Naive B cell (primary cell): Measurements from ENCODE around the gene CCDC85C. TPM values are rescaled to one million over a fixed set of nuclear protein-coding genes. Genes with fewer than 3 reads are reported as not detected.
"Not testable (repeated sequence)": the region's sequence is repeated elsewhere in the genome, so short reads cannot be mapped to it uniquely, and the experiment has no call there.

ENCODE experiments used
- ATAC-seq, 2 donors: fragments of 150-1000 bp; cut with Tn5 transposase; 2 replicates each; pipeline ENCODE4 v1.10.0; 2021; ENCODE audit warnings: low read depth in 2 of 2, mild to moderate bottlenecking in 2 of 2, moderate library complexity in 2 of 2
- DNase-seq: peaks from one replicate; pipeline ENCODE4 v3.0.0; 2022
- H3K27ac Mint-ChIP-seq, 6 donors: one replicate each; pipeline ENCODE4 v1.8.0; 2020 to 2022; ENCODE audit warnings: mild to moderate bottlenecking in 6 of 6, mixed read lengths in 6 of 6, moderate library complexity in 5 of 6, inconsistent platforms in 2 of 6
- H3K27me3 Mint-ChIP-seq, 3 donors: one replicate each; pipeline ENCODE4 v1.8.0; 2021 to 2022; ENCODE audit warnings: mixed read lengths in 3 of 3, mild to moderate bottlenecking in 1 of 3
- H3K36me3 Mint-ChIP-seq, 2 donors: one replicate each; pipeline ENCODE4 v1.8.0; 2020 to 2022; ENCODE audit warnings: mixed read lengths in 2 of 2, inconsistent platforms in 1 of 2, mild to moderate bottlenecking in 1 of 2
- H3K4me1 Mint-ChIP-seq, 3 donors: one replicate each; pipeline ENCODE4 v1.8.0; 2020 to 2022; ENCODE audit warnings: mixed read lengths in 3 of 3, inconsistent platforms in 1 of 3, mild to moderate bottlenecking in 1 of 3, moderate library complexity in 1 of 3
- H3K4me3 Mint-ChIP-seq, 8 donors: one replicate each; pipeline ENCODE4 v1.8.0; 2020 to 2022; ENCODE audit warnings: mild to moderate bottlenecking in 8 of 8, mixed read lengths in 8 of 8, moderate library complexity in 8 of 8, inconsistent platforms in 2 of 8
- H3K9me3 Mint-ChIP-seq, 7 donors: one replicate each; pipeline ENCODE4 v1.8.0; 2020 to 2022; ENCODE audit warnings: mixed read lengths in 7 of 7, mild to moderate bottlenecking in 5 of 7, inconsistent platforms in 2 of 7, moderate library complexity in 1 of 7
- polyA plus RNA-seq, 6 donors: library from polyadenylated mRNA; unstranded; fragments of 300-500 nt; fragmentation: Illumina TruSeq; gene quantifications; one replicate each; pipeline ENCODE4 v1.2.3, GENCODE V29; 2021; ENCODE audit warnings: low read depth in 6 of 6

Gene CCDC85C
- polyA plus RNA-seq, 6 donors from 2014 or later, result 0.05 to 0.28 (median 0.24) TPM

- H3K36me3 Mint-ChIP-seq, H3K9me3 Mint-ChIP-seq, H3K27ac Mint-ChIP-seq, H3K4me1 Mint-ChIP-seq, DNase-seq, ATAC-seq: not testable (repeated sequence)
- H3K4me3 Mint-ChIP-seq, result peak overlapping the region in 1 of 8 donors; percentile 42
- H3K27me3 Mint-ChIP-seq, result peaks cover 9 to 48% (median 33%) of the 10 kb centered on the region in 3 donors
Measured at GRCh38 chr14:99642771-99643170, 38.8 kb upstream of the CCDC85C start.

- Mint-ChIP-seq H3K27me3 (peaks cover 0 to 26% (median 16%) of the 10 kb centered on the region in 3 donors), H3K36me3 (no peaks in the 10 kb centered on the region), H3K27ac (peak overlapping the region in 1 of 6 donors; percentile 27), H3K4me3 (no peak overlapping the region), H3K4me1 (peaks cover 4 to 16% (median 7%) of the 10 kb centered on the region in 3 donors), H3K9me3 (peaks cover 0 to 2% (median 0%) of the 10 kb centered on the region in 7 donors)
- ATAC-seq (no peak), DNase-seq (no peak)
Measured at GRCh38 chr14:99637624-99638023, 33.6 kb upstream of the CCDC85C start.

GRCh38 chr14:99636487-99636886 lies 32.5 kb upstream of the CCDC85C start:
- Mint-ChIP-seq H3K27me3 (peaks cover 0 to 22% (median 16%) of the 10 kb centered on the region in 3 donors), H3K27ac (no peak overlapping the region), H3K9me3 (no peaks in the 10 kb centered on the region), H3K36me3 (no peaks in the 10 kb centered on the region), H3K4me1 (peaks cover 4 to 16% (median 8%) of the 10 kb centered on the region in 3 donors), H3K4me3 (peak overlapping the region in 2 of 8 donors; percentile 52 to 71)
- ATAC-seq, result no peak
- DNase-seq, result no peak

GRCh38 chr14:99635116-99635515 lies 31.1 kb upstream of the CCDC85C start:
- Mint-ChIP-seq H3K4me1 (peaks cover 4 to 16% (median 8%) of the 10 kb centered on the region in 3 donors), H3K27ac (no peak overlapping the region), H3K4me3 (no peak overlapping the region), H3K36me3 (no peaks in the 10 kb centered on the region), H3K27me3 (peaks cover 0 to 23% (median 22%) of the 10 kb centered on the region in 3 donors), H3K9me3 (no peaks in the 10 kb centered on the region)
- no peak for DNase-seq
- no peak for ATAC-seq

- Mint-ChIP-seq H3K4me1 (peaks cover 4 to 16% (median 8%) of the 10 kb centered on the region in 3 donors), H3K9me3 (no peaks in the 10 kb centered on the region), H3K36me3 (no peaks in the 10 kb centered on the region), H3K4me3 (no peak overlapping the region), H3K27ac (no peak overlapping the region), H3K27me3 (peaks cover 0 to 25% (median 22%) of the 10 kb centered on the region in 3 donors)
- ATAC-seq (no peak), DNase-seq (no peak)
Measured at GRCh38 chr14:99634443-99634842, 30.4 kb upstream of the CCDC85C start.

- H3K4me1 Mint-ChIP-seq, result peaks cover 4 to 18% (median 8%) of the 10 kb centered on the region in 3 donors
- no peaks in the 10 kb centered on the region for H3K9me3 Mint-ChIP-seq
- H3K4me3 Mint-ChIP-seq, result no peak overlapping the region
- no peaks in the 10 kb centered on the region for H3K36me3 Mint-ChIP-seq
- H3K27me3 Mint-ChIP-seq, result peaks cover 0 to 25% (median 22%) of the 10 kb centered on the region in 3 donors
- no peak for DNase-seq
- no peak for ATAC-seq
- H3K27ac Mint-ChIP-seq, result no peak overlapping the region
Measured at GRCh38 chr14:99633918-99634317, 29.9 kb upstream of the CCDC85C start.

- H3K4me3 Mint-ChIP-seq, result no peak overlapping the region
Measured at GRCh38 chr14:99633141-99633540, 29.1 kb upstream of the CCDC85C start.

GRCh38 chr14:99632410-99633035 lies 28.5 kb upstream of the CCDC85C start:
- Mint-ChIP-seq H3K4me1 (peaks cover 4 to 20% (median 8%) of the 10 kb centered on the region in 3 donors), H3K27me3 (peaks cover 4 to 31% (median 28%) of the 10 kb centered on the region in 3 donors), H3K9me3 (no peaks in the 10 kb centered on the region), H3K4me3 (no peak overlapping the region), H3K36me3 (no peaks in the 10 kb centered on the region), H3K27ac (peak overlapping the region in 1 of 6 donors; percentile 79)
- no peak for DNase-seq
- ATAC-seq, result no peak

More at GRCh38 chr14:99633141-99633540, 29.1 kb upstream of the CCDC85C start:
- Mint-ChIP-seq H3K9me3 (no peaks in the 10 kb centered on the region), H3K27ac (no peak overlapping the region), H3K27me3 (peaks cover 0 to 25% (median 22%) of the 10 kb centered on the region in 3 donors), H3K4me1 (peaks cover 4 to 20% (median 8%) of the 10 kb centered on the region in 3 donors), H3K36me3 (no peaks in the 10 kb centered on the region)
- DNase-seq (peak; percentile 10), ATAC-seq (no peak)

- DNase-seq, result no peak
Measured at GRCh38 chr14:99630202-99630601, 26.2 kb upstream of the CCDC85C start.

GRCh38 chr14:99628887-99629618 lies 25.0 kb upstream of the CCDC85C start:
- ATAC-seq, result peak; percentile 35 to 52
- peaks cover 4 to 8% (median 6%) of the 10 kb centered on the region in 3 donors for H3K4me1 Mint-ChIP-seq
- no peaks in the 10 kb centered on the region for H3K9me3 Mint-ChIP-seq
- no peak overlapping the region for H3K4me3 Mint-ChIP-seq
- peaks cover 20 to 36% (median 35%) of the 10 kb centered on the region in 3 donors for H3K27me3 Mint-ChIP-seq
- DNase-seq, result peak; percentile 25
- H3K27ac Mint-ChIP-seq, result peak overlapping the region in 1 of 6 donors; percentile 33
- H3K36me3 Mint-ChIP-seq, result no peaks in the 10 kb centered on the region

More at GRCh38 chr14:99630202-99630601, 26.2 kb upstream of the CCDC85C start:
- Mint-ChIP-seq H3K4me1 (peaks cover 4 to 11% (median 8%) of the 10 kb centered on the region in 3 donors), H3K4me3 (no peak overlapping the region), H3K27ac (no peak overlapping the region), H3K27me3 (peaks cover 13 to 35% (median 34%) of the 10 kb centered on the region in 3 donors), H3K9me3 (no peaks in the 10 kb centered on the region), H3K36me3 (no peaks in the 10 kb centered on the region)
- no peak for ATAC-seq

GRCh38 chr14:99627510-99628381 lies 23.7 kb upstream of the CCDC85C start:
- peak overlapping the region in 1 of 6 donors; percentile 25 for H3K27ac Mint-ChIP-seq
- H3K27me3 Mint-ChIP-seq, result peaks cover 20 to 48% (median 47%) of the 10 kb centered on the region in 3 donors

GRCh38 chr14:99627100-99627499 lies 23.1 kb upstream of the CCDC85C start:
- Mint-ChIP-seq H3K4me3 (no peak overlapping the region), H3K27me3 (peaks cover 23 to 53% (median 45%) of the 10 kb centered on the region in 3 donors), H3K9me3 (no peaks in the 10 kb centered on the region), H3K36me3 (no peaks in the 10 kb centered on the region), H3K27ac (no peak overlapping the region), H3K4me1 (peaks cover 0 to 4% (median 0%) of the 10 kb centered on the region in 3 donors)
- DNase-seq (no peak), ATAC-seq (no peak)

More at GRCh38 chr14:99627510-99628381, 23.7 kb upstream of the CCDC85C start:
- Mint-ChIP-seq H3K4me1 (peaks cover 0 to 4% (median 3%) of the 10 kb centered on the region in 3 donors), H3K9me3 (no peaks in the 10 kb centered on the region), H3K4me3 (no peak overlapping the region), H3K36me3 (no peaks in the 10 kb centered on the region)
- ATAC-seq (no peak), DNase-seq (no peak)
